ENCODE results near the gene SSC4D.

The SSC4D gene

GRCh38 chr7:76340617-76341131 is 68.8 kb downstream of the SSC4D start:
- no peak for TF ChIP-seq ZNF274 (IDR thresholded peaks at IDR 0.05; ENCODE audit: low read depth, low read length)

More at GRCh38 chr7:76340617-76341131, 68.8 kb downstream of the SSC4D start:
- H3K4me3 ChIP-seq (ENCODE audit: low read length): no peak overlapping the region
